ENCODE data around the gene GNG2. TPM values are rescaled to one million over a fixed set of nuclear protein-coding genes. Genes with fewer than 3 reads are reported as not detected.
"Not testable (repeated sequence)": the region's sequence is repeated elsewhere in the genome, so short reads cannot be mapped to it uniquely, and the experiment has no call there.

GNG2 gene
- total RNA-seq, 4 donors from 2014 or later = 0.77 to 62.1 (median 10.3) TPM

GRCh38 chr14:51897791-51898355 is 37.5 kb downstream of the GNG2 start:
- H3K27ac ChIP-seq = no peak overlapping the region
- no peaks in the 10 kb centered on the region for H3K27me3 ChIP-seq
- DNase-seq = no peak
- H3K4me1 ChIP-seq = no peaks in the 10 kb centered on the region
- TF ChIP-seq POLR2A (IDR thresholded peaks at IDR 0.05) (no peak), CTCF (IDR thresholded peaks at IDR 0.05) (no peak)
- intact Hi-C loops (cut with DNase I; ENCODE audit: low total_unique reads) = no loop called here
- no peak overlapping the region for H3K4me3 ChIP-seq
- no peaks in the 10 kb centered on the region for H3K9me3 ChIP-seq
- H3K36me3 ChIP-seq = no peaks in the 10 kb centered on the region

GRCh38 chr14:51901475-51902024 is 41.1 kb downstream of the GNG2 start:
- no peaks in the 10 kb centered on the region for H3K27me3 ChIP-seq
- intact Hi-C loops (cut with DNase I; ENCODE audit: low total_unique reads) = no loop called here
- H3K4me3 ChIP-seq = no peak overlapping the region
- H3K9me3 ChIP-seq = no peaks in the 10 kb centered on the region
- TF ChIP-seq CTCF (IDR thresholded peaks at IDR 0.05) (no peak), POLR2A (IDR thresholded peaks at IDR 0.05) (no peak)
- no peak for DNase-seq
- no peaks in the 10 kb centered on the region for H3K4me1 ChIP-seq
- H3K36me3 ChIP-seq = no peaks in the 10 kb centered on the region
- no peak overlapping the region for H3K27ac ChIP-seq

- H3K27ac ChIP-seq; H3K9me3 ChIP-seq; H3K36me3 ChIP-seq; DNase-seq; H3K4me3 ChIP-seq; H3K4me1 ChIP-seq; intact Hi-C loops (cut with DNase I; ENCODE audit: low total_unique reads); H3K27me3 ChIP-seq: not testable (repeated sequence)
Measured at GRCh38 chr14:51905656-51906121, 45.3 kb downstream of the GNG2 start.

GRCh38 chr14:51908086-51908485 is 47.7 kb downstream of the GNG2 start:
- DNase-seq = no peak
- TF ChIP-seq CTCF (IDR thresholded peaks at IDR 0.05) (no peak), POLR2A (IDR thresholded peaks at IDR 0.05) (no peak)
- no peaks in the 10 kb centered on the region for H3K4me1 ChIP-seq
- no peak overlapping the region for H3K4me3 ChIP-seq
- H3K9me3 ChIP-seq = no peaks in the 10 kb centered on the region
- no peaks in the 10 kb centered on the region for H3K27me3 ChIP-seq
- H3K36me3 ChIP-seq = no peaks in the 10 kb centered on the region
- intact Hi-C loops (cut with DNase I; ENCODE audit: low total_unique reads) = no loop called here
- H3K27ac ChIP-seq = no peak overlapping the region

- no peak for DNase-seq
- Histone ChIP-seq H3K27me3 (no peaks in the 10 kb centered on the region), H3K27ac (no peak overlapping the region), H3K4me1 (no peaks in the 10 kb centered on the region), H3K36me3 (no peaks in the 10 kb centered on the region), H3K9me3 (no peaks in the 10 kb centered on the region), H3K4me3 (no peak overlapping the region)
- TF ChIP-seq CTCF (IDR thresholded peaks at IDR 0.05) = no peak
- no peak for TF ChIP-seq POLR2A (IDR thresholded peaks at IDR 0.05)
- intact Hi-C loops (cut with DNase I; ENCODE audit: low total_unique reads) = no loop called here
Measured at GRCh38 chr14:51912112-51912786, 51.8 kb downstream of the GNG2 start.

All from uterus (tissue), 4 donors.